ENCODE results near the gene AGAP6.
"Not testable (repeated sequence)": the region's sequence is repeated elsewhere in the genome, so short reads cannot be mapped to it uniquely, and the experiment has no call there.

The AGAP6 gene

DNA sequence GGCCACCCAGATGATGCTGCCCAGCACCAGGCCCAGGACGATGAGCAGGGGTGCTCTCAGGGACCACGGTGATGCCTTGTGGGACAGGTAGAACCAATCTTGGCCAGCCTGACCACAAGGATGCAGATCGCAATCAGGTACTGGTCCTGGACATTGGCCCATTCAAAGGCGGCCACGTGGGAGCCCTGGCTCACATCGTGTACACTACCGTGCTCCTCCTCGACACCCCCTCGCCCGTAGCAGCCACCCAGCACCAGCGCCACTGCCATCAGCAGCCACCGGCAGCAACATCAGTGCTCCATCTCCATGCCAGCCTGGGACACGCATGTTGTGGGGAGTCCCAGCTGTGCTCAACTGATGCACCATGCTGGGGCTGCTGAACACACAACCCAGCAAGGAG lies 39.0 kb downstream of the AGAP6 start:
- DNase-seq, result no peak

DNA sequence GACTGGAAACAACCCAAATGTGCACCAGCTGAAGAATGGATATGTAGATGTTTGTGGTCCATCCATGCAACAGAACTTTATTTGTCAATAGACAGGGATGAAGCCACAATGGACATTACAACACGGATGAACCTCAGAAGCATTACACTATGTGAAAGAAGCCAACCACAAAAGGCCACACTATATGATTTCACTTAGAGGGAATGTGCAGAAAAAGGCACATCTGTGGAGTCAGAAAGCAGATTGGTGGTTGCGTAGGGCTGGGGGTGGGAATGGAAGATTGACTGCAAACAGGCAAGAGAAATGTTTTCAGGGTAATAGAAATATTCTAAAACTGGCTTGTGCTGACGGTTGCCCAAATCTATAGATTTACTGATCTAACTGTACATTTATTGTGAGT lies 45.3 kb downstream of the AGAP6 start:
- no peak for DNase-seq

DNA sequence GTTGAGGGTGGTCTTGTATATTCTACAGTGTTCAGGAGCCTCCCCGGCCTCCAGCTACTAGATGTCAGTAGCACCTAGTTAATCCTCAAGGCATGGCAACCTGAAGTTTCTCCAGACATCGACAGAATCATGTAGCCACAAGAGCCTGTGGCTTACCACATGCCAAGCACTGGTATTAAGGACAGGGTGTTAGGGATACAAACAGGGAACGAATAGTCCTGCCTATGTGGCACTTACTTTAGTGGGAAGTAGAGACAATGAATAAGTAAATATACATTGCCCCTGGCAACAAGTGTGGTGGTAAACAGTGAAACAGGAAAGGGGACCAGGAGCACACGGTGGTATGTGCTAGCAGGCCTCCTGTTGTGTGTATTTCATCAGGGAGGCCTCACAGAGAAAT lies 47.1 kb downstream of the AGAP6 start:
- DNase-seq, result not testable (repeated sequence)

DNA sequence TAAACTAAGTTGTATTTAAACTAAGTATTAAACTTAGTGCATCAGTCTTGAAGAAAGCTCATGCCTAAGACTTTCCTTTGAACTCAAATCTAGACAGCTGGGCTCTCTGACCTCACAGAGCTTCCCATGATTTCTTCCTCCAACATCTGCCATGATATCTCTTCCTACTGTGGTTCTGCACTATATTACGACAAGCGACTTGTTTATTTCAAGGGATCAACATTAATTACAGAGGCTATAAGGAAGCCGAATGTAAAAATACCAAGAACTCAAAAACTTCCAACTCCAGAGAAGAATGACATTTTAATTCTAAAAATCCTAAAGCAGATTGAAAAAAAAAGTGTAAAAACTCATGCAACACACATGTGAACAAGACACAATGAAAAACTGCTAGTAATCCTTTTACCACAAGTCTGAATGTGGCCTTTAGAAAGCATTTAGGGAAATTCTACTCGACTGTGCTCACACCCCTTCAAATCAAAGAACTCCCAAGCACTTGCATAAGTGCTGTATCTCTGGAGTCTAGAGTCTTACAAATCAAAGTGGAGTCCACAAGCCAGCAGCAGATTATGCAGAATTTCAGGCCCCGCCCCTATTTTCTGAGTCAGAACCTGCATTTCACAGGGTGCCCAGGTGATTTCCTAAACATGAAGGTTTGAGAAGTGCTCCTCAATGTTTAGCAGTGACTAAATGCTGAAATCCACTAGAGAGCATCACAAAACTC lies 56.9 kb downstream of the AGAP6 start:
- DNase-seq, result no peak

GRCh38 chr10:50046457-50046856 lies 58.3 kb downstream of the AGAP6 start:
- not testable (repeated sequence) for DNase-seq

DNA sequence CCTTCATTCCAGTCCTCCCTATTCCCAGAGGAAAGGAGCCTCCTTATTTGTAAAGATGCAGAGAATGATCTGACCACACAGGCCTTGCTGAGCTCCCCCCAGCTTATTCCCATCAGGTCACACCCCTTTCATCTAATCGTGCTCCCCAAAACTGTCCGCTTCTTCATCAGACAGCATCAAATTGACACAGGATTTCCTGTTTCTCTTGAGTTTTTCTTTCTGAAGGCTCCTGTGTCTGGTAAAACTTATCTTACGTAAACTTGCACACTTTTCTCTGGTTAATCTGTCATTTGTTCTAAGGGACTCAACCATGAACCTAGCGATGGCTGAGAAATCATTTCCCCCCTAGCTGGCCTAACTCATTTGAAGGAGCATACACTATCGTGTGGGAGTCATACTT lies 59.4 kb downstream of the AGAP6 start:
- DNase-seq, result not testable (repeated sequence)

DNA sequence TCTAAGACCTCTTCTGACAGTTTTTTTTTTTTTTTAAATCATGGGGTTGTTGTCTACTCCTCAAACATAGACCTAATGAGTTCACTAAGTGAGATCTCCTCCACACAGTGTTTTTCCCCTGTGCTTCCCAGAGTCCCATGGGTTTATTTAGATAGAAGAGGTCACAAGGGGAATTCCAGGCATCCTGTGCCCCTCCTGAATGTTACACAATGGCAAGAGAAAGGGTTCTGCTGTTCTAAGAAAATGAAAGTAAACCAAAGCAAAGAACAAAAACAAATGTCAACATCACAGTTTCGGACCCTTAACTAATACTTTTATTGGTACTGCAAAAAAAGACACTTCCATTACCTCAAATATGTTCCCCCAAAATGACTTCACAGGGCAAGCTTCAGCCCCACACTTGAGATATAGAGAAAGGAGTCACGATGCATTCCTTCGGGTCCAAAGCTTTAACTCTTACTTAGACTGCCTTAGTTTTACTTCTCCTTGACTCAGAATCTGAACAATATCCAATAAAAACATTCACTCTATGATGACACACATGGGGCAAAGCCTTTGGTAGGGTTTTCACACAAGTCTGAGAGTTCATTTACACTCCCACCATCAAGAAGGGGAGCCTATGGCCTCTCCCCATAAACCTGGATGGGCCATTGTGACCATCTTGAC lies 63.9 kb downstream of the AGAP6 start:
- not testable (repeated sequence) for DNase-seq

DNA sequence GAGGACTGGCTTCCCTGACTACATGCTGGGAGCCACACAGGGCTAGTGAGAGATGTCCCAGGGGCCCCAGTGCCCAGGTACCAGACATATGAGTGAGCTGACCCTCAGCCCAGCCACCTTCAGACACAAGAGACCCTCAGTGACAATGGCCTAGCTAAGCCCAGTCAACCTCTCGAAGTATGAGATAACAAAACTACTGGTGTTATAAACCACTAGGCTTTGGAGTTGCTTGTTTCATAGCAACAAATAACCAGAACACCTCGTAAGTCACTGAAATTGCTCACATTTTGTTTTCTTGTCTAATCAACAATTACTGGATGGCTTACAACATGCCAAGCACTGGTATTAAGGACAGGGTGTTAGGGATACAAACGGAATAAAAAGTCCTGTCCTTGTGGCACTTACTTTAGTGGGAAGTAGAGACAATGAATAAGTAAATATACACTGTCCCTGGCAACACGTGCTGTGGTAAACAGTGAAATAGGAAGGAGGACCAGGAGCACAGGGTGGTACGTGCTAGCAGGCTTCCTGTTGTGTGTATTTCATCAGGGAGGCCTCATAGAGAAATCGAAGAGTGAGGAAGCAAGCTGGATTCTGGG lies 64.7 kb downstream of the AGAP6 start:
- DNase-seq, result not testable (repeated sequence)

- not testable (repeated sequence) for DNase-seq
These were observed 67.5 kb downstream of the AGAP6 start for GRCh38 chr10:50055494-50056292.

DNA sequence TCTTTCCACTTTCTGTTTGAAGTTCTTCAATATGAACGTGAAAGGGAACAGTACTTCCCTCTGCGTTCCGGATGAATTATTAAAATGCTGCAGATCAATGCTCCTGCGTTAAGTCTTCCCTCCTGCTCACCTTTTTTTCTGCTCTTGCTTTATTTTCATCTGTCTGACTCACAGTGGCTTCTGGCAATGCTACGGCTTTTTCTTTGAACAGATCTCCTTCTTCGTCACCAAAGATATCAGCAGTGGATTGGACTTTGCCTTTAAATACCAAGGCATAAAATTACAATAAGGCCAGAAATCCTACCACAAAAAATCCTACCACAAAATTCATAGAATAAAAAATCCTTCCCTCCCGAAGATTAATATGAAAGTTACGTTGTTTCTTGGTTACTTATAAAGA lies 68.4 kb downstream of the AGAP6 start:
- DNase-seq, result not testable (repeated sequence)

GRCh38 chr10:50058727-50059126 lies 70.5 kb downstream of the AGAP6 start:
- not testable (repeated sequence) for DNase-seq

GRCh38 chr10:50059946-50060345 lies 71.7 kb downstream of the AGAP6 start:
- not testable (repeated sequence) for DNase-seq
